GM18907 (cell line): ENCODE measurements around the gene P2RY8.

Experiments
- ATAC-seq: cut with Tn5 transposase; IDR thresholded peaks from one replicate; pipeline ENCODE4 v1.9.1; 2021; ENCODE audit warnings: mild to moderate bottlenecking, moderate library complexity; ENCODE audit not compliant: unreplicated experiment

The P2RY8 gene

DNA sequence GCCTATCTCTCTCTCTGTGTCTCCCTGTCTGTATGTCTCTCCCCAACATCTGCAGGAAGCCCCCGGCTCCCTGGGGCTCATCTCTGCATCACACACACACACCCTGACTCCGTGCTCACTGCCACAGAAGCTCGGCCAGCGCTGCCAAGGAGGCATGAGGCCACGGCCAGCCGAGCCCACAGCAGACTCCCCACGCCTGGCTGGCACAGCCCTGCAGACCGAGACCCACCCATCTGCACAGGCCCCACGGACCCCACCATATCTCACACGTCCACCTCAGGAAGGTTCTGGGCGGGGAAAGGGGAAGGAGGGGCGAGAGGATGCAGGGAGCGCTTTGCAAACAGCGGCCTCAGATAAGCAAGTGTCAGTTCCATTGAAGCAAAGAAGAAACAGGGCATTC is 116.6 kb downstream of the P2RY8 start:
- ATAC-seq: no peak

- ATAC-seq: no peak
Measured at GRCh38 chrX:1419545-1420355, 117.2 kb downstream of the P2RY8 start.

DNA sequence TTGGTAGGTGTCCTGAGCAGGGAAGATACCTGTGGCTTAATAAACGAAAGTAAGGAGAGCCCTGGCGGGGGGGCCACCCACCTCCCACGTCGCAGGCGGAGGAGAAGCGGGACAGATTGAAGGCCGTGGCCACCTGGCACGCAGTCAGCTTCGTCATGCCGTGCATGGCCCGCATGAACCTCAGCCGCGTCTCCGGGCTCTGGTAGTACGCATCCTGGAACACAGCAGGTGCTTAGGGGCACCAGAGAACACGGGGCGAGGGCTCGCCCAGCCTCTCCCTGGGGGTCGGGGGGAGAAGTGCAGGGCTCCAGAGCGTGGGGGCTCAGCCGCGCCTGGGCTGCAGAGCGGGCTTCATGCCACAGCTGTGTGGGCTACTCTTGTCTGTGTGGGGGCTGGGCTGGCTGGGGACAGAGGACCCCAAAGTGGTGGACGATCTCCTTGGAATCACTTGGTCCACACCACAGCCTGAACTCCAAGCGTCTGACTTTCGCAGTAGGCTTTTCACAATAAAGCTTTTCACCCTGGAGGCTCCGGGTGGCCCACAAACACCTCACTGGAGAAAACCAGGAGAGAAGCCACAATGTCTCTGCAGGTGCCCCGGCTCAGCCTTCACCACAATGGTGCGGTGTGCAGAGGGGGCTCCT is 118.0 kb downstream of the P2RY8 start:
- no peak for ATAC-seq

GRCh38 chrX:1417921-1418771 is 118.8 kb downstream of the P2RY8 start:
- no peak for ATAC-seq

GRCh38 chrX:1416965-1417760 is 119.8 kb downstream of the P2RY8 start:
- ATAC-seq: no peak

- ATAC-seq: no peak
Measured at GRCh38 chrX:1416327-1416784, 120.6 kb downstream of the P2RY8 start.
